Central memory CD8-positive, alpha-beta T cell (primary cell): ENCODE results near the gene POU2F3.
"Not testable (repeated sequence)": the region's sequence is repeated elsewhere in the genome, so short reads cannot be mapped to it uniquely, and the experiment has no call there.

ENCODE experiments used
- ATAC-seq: fragments of 150-1000 bp; cut with Tn5 transposase; replicated peaks from 2 replicates; pipeline ENCODE4 v1.10.0; 2022; ENCODE audit warnings: mild to moderate bottlenecking, moderate FRiP score, moderate number of reproducible peaks; ENCODE audit not compliant: poor library complexity, severe bottlenecking; ENCODE audit errors: extremely low read depth
- DNase-seq, 2 donors: peaks; one replicate each; pipeline ENCODE4 v3.0.0; 2021; ENCODE audit warnings: low spot score in 2 of 2
- H3K27ac Mint-ChIP-seq: one replicate; pipeline ENCODE4 v1.8.0; 2022; ENCODE audit warnings: low read depth, mild to moderate bottlenecking, moderate library complexity, mixed read lengths
- H3K27me3 Mint-ChIP-seq: one replicate; pipeline ENCODE4 v1.8.0; 2022; ENCODE audit warnings: mixed read lengths
- H3K36me3 Mint-ChIP-seq: one replicate; pipeline ENCODE4 v1.8.0; 2022; ENCODE audit warnings: mild to moderate bottlenecking, moderate library complexity, mixed read lengths; ENCODE audit not compliant: insufficient read depth
- H3K4me1 Mint-ChIP-seq: one replicate; pipeline ENCODE4 v1.8.0; 2022; ENCODE audit warnings: mixed read lengths
- H3K4me3 Mint-ChIP-seq: one replicate; pipeline ENCODE4 v1.8.0; 2022; ENCODE audit warnings: mild to moderate bottlenecking, moderate library complexity, mixed read lengths
- H3K9me3 Mint-ChIP-seq: one replicate; pipeline ENCODE4 v1.8.0; 2022; ENCODE audit warnings: mixed read lengths

The POU2F3 gene

GRCh38 chr11:120270386-120270785 is 30.4 kb downstream of the POU2F3 start:
- Mint-ChIP-seq H3K27ac (no peak overlapping the region), H3K27me3 (peaks cover 79% of the 10 kb centered on the region), H3K9me3 (no peaks in the 10 kb centered on the region), H3K4me3 (no peak overlapping the region), H3K4me1 (no peaks in the 10 kb centered on the region), H3K36me3 (peaks cover 2% of the 10 kb centered on the region)
- DNase-seq (no peak), ATAC-seq (no peak)

- DNase-seq (no peak), ATAC-seq (no peak)
- H3K27me3 Mint-ChIP-seq = peaks cover 67% of the 10 kb centered on the region
- H3K4me1 Mint-ChIP-seq = no peaks in the 10 kb centered on the region
- no peak overlapping the region for H3K4me3 Mint-ChIP-seq
- peaks cover 4% of the 10 kb centered on the region for H3K36me3 Mint-ChIP-seq
- no peak overlapping the region for H3K27ac Mint-ChIP-seq
- H3K9me3 Mint-ChIP-seq = no peaks in the 10 kb centered on the region
Observed at GRCh38 chr11:120271672-120272071, 31.7 kb downstream of the POU2F3 start.

GRCh38 chr11:120272303-120272702 is 32.4 kb downstream of the POU2F3 start:
- no peak for ATAC-seq
- no peaks in the 10 kb centered on the region for H3K9me3 Mint-ChIP-seq
- H3K36me3 Mint-ChIP-seq = peaks cover 3% of the 10 kb centered on the region
- no peak for DNase-seq
- H3K4me3 Mint-ChIP-seq = no peak overlapping the region
- peaks cover 61% of the 10 kb centered on the region for H3K27me3 Mint-ChIP-seq
- H3K4me1 Mint-ChIP-seq = no peaks in the 10 kb centered on the region
- H3K27ac Mint-ChIP-seq = no peak overlapping the region

- Mint-ChIP-seq H3K27ac (no peak overlapping the region), H3K27me3 (peaks cover 53% of the 10 kb centered on the region)
- no peak for ATAC-seq
Observed at GRCh38 chr11:120273432-120273831, 33.5 kb downstream of the POU2F3 start.

GRCh38 chr11:120273956-120274355 is 34.0 kb downstream of the POU2F3 start:
- not testable (repeated sequence) for H3K27ac Mint-ChIP-seq, H3K9me3 Mint-ChIP-seq, DNase-seq, H3K4me1 Mint-ChIP-seq, H3K4me3 Mint-ChIP-seq, ATAC-seq, H3K36me3 Mint-ChIP-seq
- H3K27me3 Mint-ChIP-seq = peaks cover 48% of the 10 kb centered on the region

More at GRCh38 chr11:120273432-120273831, 33.5 kb downstream of the POU2F3 start:
- no peak for DNase-seq
- no peaks in the 10 kb centered on the region for H3K4me1 Mint-ChIP-seq
- H3K9me3 Mint-ChIP-seq = no peaks in the 10 kb centered on the region
- peaks cover 2% of the 10 kb centered on the region for H3K36me3 Mint-ChIP-seq
- no peak overlapping the region for H3K4me3 Mint-ChIP-seq

GRCh38 chr11:120279502-120279901 is 39.6 kb downstream of the POU2F3 start:
- DNase-seq (no peak), ATAC-seq (no peak)
- peaks cover 28% of the 10 kb centered on the region for H3K27me3 Mint-ChIP-seq
- no peaks in the 10 kb centered on the region for H3K9me3 Mint-ChIP-seq
- no peaks in the 10 kb centered on the region for H3K4me1 Mint-ChIP-seq
- peaks cover 2% of the 10 kb centered on the region for H3K36me3 Mint-ChIP-seq
- no peak overlapping the region for H3K4me3 Mint-ChIP-seq
- no peak overlapping the region for H3K27ac Mint-ChIP-seq

- Mint-ChIP-seq H3K9me3 (no peaks in the 10 kb centered on the region), H3K27me3 (peaks cover 18% of the 10 kb centered on the region), H3K4me3 (no peak overlapping the region), H3K36me3 (peaks cover 2% of the 10 kb centered on the region), H3K4me1 (no peaks in the 10 kb centered on the region), H3K27ac (no peak overlapping the region)
- ATAC-seq = no peak
- no peak for DNase-seq
Observed at GRCh38 chr11:120280600-120281051, 40.7 kb downstream of the POU2F3 start.

GRCh38 chr11:120281143-120281795 is 41.3 kb downstream of the POU2F3 start:
- no peak overlapping the region for H3K4me3 Mint-ChIP-seq
- no peak for DNase-seq
- no peak for ATAC-seq
- peaks cover 20% of the 10 kb centered on the region for H3K27me3 Mint-ChIP-seq
- H3K36me3 Mint-ChIP-seq = no peaks in the 10 kb centered on the region
- H3K9me3 Mint-ChIP-seq = no peaks in the 10 kb centered on the region
- H3K4me1 Mint-ChIP-seq = no peaks in the 10 kb centered on the region
- H3K27ac Mint-ChIP-seq = no peak overlapping the region

- Mint-ChIP-seq H3K27me3 (peaks cover 39% of the 10 kb centered on the region), H3K36me3 (no peaks in the 10 kb centered on the region)
- ATAC-seq = no peak
Observed at GRCh38 chr11:120283124-120283523, 43.2 kb downstream of the POU2F3 start.

GRCh38 chr11:120284272-120284671 is 44.3 kb downstream of the POU2F3 start:
- DNase-seq = no peak
- ATAC-seq = no peak
- Mint-ChIP-seq H3K27me3 (peaks cover 45% of the 10 kb centered on the region), H3K36me3 (no peaks in the 10 kb centered on the region), H3K9me3 (no peaks in the 10 kb centered on the region), H3K4me1 (no peaks in the 10 kb centered on the region), H3K27ac (no peak overlapping the region), H3K4me3 (no peak overlapping the region)

More at GRCh38 chr11:120283124-120283523, 43.2 kb downstream of the POU2F3 start:
- Mint-ChIP-seq H3K27ac (no peak overlapping the region), H3K4me3 (no peak overlapping the region), H3K4me1 (no peaks in the 10 kb centered on the region), H3K9me3 (no peaks in the 10 kb centered on the region)
- no peak for DNase-seq

- Mint-ChIP-seq H3K9me3 (no peaks in the 10 kb centered on the region), H3K4me1 (no peaks in the 10 kb centered on the region), H3K27ac (no peak overlapping the region), H3K36me3 (no peaks in the 10 kb centered on the region), H3K27me3 (peaks cover 55% of the 10 kb centered on the region), H3K4me3 (no peak overlapping the region)
- ATAC-seq (no peak), DNase-seq (no peak)
Observed at GRCh38 chr11:120285256-120285655, 45.3 kb downstream of the POU2F3 start.

- H3K36me3 Mint-ChIP-seq = no peaks in the 10 kb centered on the region
- no peak for ATAC-seq
- no peaks in the 10 kb centered on the region for H3K9me3 Mint-ChIP-seq
- no peak for DNase-seq
- no peak overlapping the region for H3K27ac Mint-ChIP-seq
- no peak overlapping the region for H3K4me3 Mint-ChIP-seq
- peaks cover 60% of the 10 kb centered on the region for H3K27me3 Mint-ChIP-seq
- H3K4me1 Mint-ChIP-seq = no peaks in the 10 kb centered on the region
Observed at GRCh38 chr11:120288021-120288420, 48.1 kb downstream of the POU2F3 start.

GRCh38 chr11:120289426-120289825 is 49.5 kb downstream of the POU2F3 start:
- no peak overlapping the region for H3K27ac Mint-ChIP-seq
- peaks cover 74% of the 10 kb centered on the region for H3K27me3 Mint-ChIP-seq
- DNase-seq = no peak
- H3K4me1 Mint-ChIP-seq = no peaks in the 10 kb centered on the region
- ATAC-seq = no peak
- no peaks in the 10 kb centered on the region for H3K36me3 Mint-ChIP-seq
- no peaks in the 10 kb centered on the region for H3K9me3 Mint-ChIP-seq
- no peak overlapping the region for H3K4me3 Mint-ChIP-seq
